Mucosa of stomach (tissue), 1 donor: Measurements from ENCODE around the gene PEPD.
"Not testable (repeated sequence)": the region's sequence is repeated elsewhere in the genome, so short reads cannot be mapped to it uniquely, and the experiment has no call there.

ENCODE experiments used
- H3K27me3 ChIP-seq: one replicate; pipeline ENCODE4 v1.7.0; 2013; ENCODE audit warnings: mild to moderate bottlenecking, low read length; ENCODE audit not compliant: control insufficient read depth, insufficient read depth
- H3K36me3 ChIP-seq: one replicate; pipeline ENCODE4 v1.7.0; 2013; ENCODE audit warnings: low read length; ENCODE audit not compliant: control insufficient read depth, insufficient read depth
- H3K4me1 ChIP-seq: one replicate; pipeline ENCODE4 v1.7.0; 2013; ENCODE audit warnings: mild to moderate bottlenecking, low read length; ENCODE audit not compliant: control insufficient read depth, insufficient read depth
- H3K4me3 ChIP-seq: one replicate; pipeline ENCODE4 v1.7.0; 2013; ENCODE audit warnings: low read length
- H3K9ac ChIP-seq: one replicate; pipeline ENCODE4 v1.7.0; 2013; ENCODE audit warnings: mild to moderate bottlenecking, low read length, moderate library complexity
- H3K9me3 ChIP-seq: one replicate; pipeline ENCODE4 v1.7.0; 2013; ENCODE audit warnings: mild to moderate bottlenecking, low read length, moderate library complexity; ENCODE audit not compliant: control insufficient read depth
- donor health status: Pancreatic carcinoma.

PEPD gene

DNA sequence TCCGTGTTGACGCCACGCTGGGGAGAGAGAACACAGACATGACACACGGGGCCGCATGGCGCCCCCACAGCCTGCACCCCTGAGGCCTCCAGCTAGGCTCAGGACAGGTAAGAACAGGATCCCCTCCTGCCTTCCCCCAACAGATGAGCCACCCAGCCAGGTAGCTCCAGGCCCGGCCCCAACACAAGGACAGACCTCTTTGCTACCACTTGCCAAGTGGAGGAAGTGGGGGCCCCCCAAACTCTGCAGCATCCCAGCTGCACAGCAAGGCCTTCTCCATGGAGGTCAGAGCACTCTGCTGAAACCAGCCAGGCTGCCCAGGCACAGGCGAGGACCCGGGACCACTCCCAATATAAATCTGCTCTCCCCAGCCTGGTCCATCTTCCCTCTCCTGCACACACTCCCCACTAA lies 31.5 kb downstream of the PEPD start:
- Histone ChIP-seq H3K9me3 (no peaks in the 10 kb centered on the region), H3K36me3 (no peaks in the 10 kb centered on the region), H3K4me1 (no peaks in the 10 kb centered on the region), H3K4me3 (no peak overlapping the region), H3K9ac (no peak overlapping the region), H3K27me3 (no peaks in the 10 kb centered on the region)

DNA sequence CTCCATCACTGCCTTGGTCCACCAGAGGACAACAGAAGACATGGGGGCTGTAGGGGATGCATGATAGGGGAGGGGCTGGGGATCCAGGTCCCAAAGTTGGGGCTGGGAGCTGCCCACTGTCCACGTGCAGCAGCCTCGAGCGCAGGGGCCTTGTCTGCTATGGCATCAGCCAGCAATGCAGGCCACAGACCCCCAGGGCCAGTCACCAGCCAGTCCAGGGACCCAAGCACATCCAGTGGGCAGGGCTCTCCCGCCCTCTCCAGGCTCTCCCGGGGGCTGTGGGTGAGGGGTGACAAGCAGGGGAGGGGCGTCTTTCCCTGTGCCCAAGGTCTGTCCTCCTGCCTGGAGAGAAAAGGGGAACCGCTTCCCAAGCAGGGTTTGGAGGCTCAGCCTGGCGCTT lies 32.8 kb downstream of the PEPD start:
- H3K9ac ChIP-seq: no peak overlapping the region
- H3K9me3 ChIP-seq: no peaks in the 10 kb centered on the region
- no peaks in the 10 kb centered on the region for H3K27me3 ChIP-seq
- no peaks in the 10 kb centered on the region for H3K36me3 ChIP-seq
- no peak overlapping the region for H3K4me3 ChIP-seq
- H3K4me1 ChIP-seq: no peaks in the 10 kb centered on the region

DNA sequence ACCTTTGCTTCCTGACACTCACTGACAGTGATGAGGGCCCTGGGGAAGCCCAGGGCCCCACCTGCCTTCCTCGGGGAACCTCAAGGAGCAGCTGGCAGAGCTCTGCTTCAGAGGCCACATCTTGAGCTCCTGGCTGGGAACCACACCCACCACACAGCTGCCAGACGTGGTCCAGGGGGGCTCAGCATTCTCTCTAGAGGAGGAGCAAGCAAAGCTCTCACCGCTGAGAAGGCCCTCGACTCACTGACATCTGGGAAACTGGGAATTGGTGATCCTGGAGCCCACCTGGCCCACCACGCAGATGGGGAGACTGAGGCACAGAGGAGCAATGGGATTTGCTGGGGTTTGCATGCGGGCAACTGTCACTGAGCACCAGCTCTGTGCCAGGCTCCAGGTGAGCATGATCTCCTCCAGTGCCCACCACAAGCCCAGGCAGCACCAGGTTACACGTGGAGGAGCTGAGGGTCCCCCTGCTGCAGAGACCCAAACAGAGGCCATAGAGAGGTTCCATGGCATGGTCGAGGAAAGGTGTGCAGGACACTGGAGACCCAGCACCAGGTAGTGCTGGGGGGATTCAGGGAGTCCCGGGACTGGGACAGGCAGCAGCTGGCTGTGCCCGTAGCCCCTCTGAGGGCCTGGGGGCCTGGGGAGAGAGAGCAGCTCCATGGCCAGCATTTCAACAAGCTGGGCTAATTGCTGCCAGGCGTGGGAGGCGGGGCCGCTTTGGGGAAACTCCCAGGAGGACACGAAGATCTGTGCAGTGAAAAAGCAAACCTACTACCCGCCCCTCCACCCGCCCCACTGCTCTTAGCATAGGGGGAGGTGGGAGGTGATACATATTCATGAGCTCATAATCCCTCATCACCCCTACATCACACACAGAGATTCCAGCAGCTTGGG lies 33.4 kb downstream of the PEPD start:
- Histone ChIP-seq H3K36me3 (no peaks in the 10 kb centered on the region), H3K4me1 (no peaks in the 10 kb centered on the region), H3K9me3 (no peaks in the 10 kb centered on the region), H3K27me3 (no peaks in the 10 kb centered on the region), H3K9ac (no peak overlapping the region), H3K4me3 (no peak overlapping the region)

DNA sequence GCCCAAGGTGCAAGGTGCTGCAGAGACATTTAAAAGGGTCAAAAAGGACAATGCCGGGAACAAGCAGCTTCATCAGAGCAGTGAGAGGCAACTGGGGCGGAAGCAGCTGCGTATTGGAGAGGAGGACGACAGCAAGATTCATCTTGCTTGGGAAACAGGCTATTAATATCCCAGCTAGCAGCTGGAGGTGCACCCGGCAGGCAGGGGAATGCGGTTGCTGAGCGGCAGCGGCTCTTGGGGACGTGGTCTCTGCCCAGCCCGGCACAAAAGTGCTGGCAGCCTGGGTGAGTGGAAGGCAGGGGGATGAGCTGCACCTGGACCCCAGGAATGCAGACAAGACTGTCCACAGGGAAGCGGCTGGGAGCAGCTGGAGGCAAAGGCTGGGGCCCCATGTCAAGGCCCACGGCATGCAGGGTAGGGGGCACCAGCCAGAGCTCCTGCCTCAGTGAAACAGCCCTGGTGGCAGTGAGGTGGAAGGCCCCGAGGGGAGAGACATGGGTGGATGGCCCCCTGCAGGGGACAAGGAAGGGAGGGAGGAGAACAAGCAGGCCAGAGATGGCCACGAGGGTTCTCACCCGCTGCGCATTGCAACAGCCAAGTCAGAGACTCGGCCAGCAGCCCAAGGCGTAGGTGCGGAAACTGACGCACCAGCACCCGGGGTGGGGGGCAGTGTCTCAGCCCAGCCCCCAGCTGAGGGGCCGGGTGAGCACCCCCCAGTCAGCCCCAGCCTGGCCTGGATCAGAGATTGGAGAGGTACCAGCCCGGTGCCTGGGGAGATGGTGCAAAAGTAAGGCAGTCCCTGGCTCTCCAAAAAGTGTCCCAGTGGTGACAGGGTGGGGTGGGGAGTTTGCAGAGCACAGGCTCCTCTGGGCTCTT lies 34.4 kb downstream of the PEPD start:
- no peaks in the 10 kb centered on the region for H3K4me1 ChIP-seq
- no peaks in the 10 kb centered on the region for H3K27me3 ChIP-seq
- H3K9me3 ChIP-seq: no peaks in the 10 kb centered on the region
- no peak overlapping the region for H3K4me3 ChIP-seq
- no peaks in the 10 kb centered on the region for H3K36me3 ChIP-seq
- H3K9ac ChIP-seq: no peak overlapping the region

- Histone ChIP-seq H3K9ac (no peak overlapping the region), H3K27me3 (no peaks in the 10 kb centered on the region), H3K36me3 (no peaks in the 10 kb centered on the region)
Observed at GRCh38 chr19:33486407-33486806, 35.2 kb downstream of the PEPD start.

DNA sequence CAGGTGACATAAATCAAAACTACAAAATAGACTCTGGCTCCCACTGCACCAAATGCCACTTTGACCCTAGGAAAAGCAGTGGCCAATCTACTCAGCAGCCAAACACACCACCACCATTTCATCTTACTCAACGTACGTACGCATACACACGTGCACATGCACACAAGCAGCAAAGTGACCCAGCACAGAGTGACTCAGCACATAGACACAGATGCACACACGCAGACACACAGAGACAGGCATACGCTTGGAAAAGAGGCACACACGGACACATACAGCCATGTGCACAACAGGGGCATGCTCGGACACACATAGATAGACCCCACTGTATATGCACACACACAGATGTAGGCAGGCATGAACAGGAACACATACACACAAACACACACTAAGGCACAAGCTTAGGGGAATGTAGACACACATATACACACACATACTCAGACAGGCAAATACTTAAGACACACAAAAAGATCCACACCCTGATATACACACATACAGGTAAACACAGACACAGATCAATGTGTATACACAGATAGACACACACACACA lies 37.3 kb downstream of the PEPD start:
- Histone ChIP-seq H3K9ac (no peak overlapping the region), H3K9me3 (no peaks in the 10 kb centered on the region), H3K27me3 (no peaks in the 10 kb centered on the region), H3K36me3 (no peaks in the 10 kb centered on the region), H3K4me1 (no peaks in the 10 kb centered on the region), H3K4me3 (no peak overlapping the region)

More at GRCh38 chr19:33486407-33486806, 35.2 kb downstream of the PEPD start:
- H3K4me3 ChIP-seq: no peak overlapping the region
- no peaks in the 10 kb centered on the region for H3K4me1 ChIP-seq
- H3K9me3 ChIP-seq: no peaks in the 10 kb centered on the region

GRCh38 chr19:33482476-33482875 lies 39.1 kb downstream of the PEPD start:
- peaks cover 6% of the 10 kb centered on the region for H3K36me3 ChIP-seq
- H3K4me3 ChIP-seq: no peak overlapping the region
- no peak overlapping the region for H3K9ac ChIP-seq
- H3K9me3 ChIP-seq: no peaks in the 10 kb centered on the region
- H3K4me1 ChIP-seq: no peaks in the 10 kb centered on the region
- no peaks in the 10 kb centered on the region for H3K27me3 ChIP-seq

DNA sequence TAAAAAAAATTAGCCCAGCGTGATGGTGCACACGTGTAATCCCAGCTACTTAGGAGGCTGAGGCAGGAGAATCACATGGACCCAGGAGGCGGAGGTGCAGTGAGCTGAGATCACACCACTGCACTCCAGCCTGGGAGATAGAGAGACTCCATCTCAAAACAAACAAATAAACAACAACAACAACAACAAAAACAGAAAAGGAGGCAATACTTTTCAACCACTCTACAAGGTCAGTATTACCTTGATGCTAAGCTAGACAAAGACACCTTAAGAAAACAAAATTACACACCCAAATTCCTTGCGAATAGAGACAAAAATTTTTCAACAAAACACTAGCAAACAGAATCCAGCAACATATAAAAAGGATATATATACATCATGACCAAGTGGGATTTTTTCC lies 39.7 kb downstream of the PEPD start:
- Histone ChIP-seq H3K27me3 (no peaks in the 10 kb centered on the region), H3K4me1 (no peaks in the 10 kb centered on the region), H3K4me3 (no peak overlapping the region), H3K9ac (no peak overlapping the region), H3K36me3 (peaks cover 6% of the 10 kb centered on the region), H3K9me3 (no peaks in the 10 kb centered on the region)

GRCh38 chr19:33479570-33479969 lies 42.0 kb downstream of the PEPD start:
- H3K27me3 ChIP-seq, H3K4me1 ChIP-seq, H3K9me3 ChIP-seq, H3K4me3 ChIP-seq, H3K9ac ChIP-seq, H3K36me3 ChIP-seq: not testable (repeated sequence)

DNA sequence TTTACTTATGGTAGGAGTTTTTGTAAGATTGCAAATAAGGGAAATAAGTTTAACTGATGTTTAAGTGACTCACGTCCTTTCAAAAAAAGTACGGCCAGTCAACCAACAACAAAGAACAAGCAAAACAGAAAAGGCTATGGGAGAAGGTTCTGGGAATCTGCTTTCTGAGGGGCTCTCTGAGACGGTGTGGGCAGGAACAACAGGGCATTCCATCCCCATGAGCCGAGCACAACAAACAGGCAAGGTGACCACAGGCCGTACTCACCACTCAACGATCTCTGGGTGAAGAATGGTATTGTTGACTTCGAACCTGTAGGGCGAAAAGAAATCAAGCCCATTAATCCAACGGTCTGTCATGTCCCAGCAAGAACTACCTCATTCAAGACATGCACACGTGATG lies 43.8 kb downstream of the PEPD start:
- Histone ChIP-seq H3K9me3 (no peaks in the 10 kb centered on the region), H3K36me3 (peaks cover 6% of the 10 kb centered on the region), H3K4me1 (no peaks in the 10 kb centered on the region), H3K9ac (no peak overlapping the region), H3K4me3 (no peak overlapping the region), H3K27me3 (no peaks in the 10 kb centered on the region)

DNA sequence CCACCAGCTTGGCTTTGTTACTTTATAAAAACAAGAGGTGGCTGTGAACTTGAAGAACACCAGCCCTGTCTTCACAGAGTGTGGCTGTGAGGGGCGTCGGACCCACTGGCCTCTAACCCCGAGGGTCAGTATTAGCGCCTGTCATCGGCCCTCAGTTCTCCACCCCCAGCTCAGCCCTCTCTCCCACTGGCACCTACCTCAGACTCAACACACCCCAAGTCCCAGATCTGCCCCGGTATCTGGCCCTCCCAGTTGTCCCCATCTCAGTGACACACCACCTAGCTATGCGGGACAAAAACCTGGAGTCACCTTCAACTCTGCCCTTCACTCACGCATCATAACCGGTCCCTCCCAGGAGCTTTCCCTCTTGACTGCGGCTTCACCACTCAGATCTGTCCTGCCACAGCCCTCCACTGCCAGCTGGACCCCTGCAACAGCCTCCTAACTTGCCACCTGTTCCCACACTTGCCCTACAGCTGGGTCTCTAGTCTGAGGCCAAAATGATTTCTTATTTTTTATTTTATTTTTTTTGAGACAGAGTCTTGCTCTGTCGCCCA lies 45.4 kb downstream of the PEPD start:
- no peaks in the 10 kb centered on the region for H3K27me3 ChIP-seq
- H3K36me3 ChIP-seq: peaks cover 6% of the 10 kb centered on the region
- no peak overlapping the region for H3K9ac ChIP-seq
- H3K4me3 ChIP-seq: no peak overlapping the region
- no peaks in the 10 kb centered on the region for H3K9me3 ChIP-seq
- H3K4me1 ChIP-seq: no peaks in the 10 kb centered on the region
